ENCODE data around the gene EMC8.

DNA sequence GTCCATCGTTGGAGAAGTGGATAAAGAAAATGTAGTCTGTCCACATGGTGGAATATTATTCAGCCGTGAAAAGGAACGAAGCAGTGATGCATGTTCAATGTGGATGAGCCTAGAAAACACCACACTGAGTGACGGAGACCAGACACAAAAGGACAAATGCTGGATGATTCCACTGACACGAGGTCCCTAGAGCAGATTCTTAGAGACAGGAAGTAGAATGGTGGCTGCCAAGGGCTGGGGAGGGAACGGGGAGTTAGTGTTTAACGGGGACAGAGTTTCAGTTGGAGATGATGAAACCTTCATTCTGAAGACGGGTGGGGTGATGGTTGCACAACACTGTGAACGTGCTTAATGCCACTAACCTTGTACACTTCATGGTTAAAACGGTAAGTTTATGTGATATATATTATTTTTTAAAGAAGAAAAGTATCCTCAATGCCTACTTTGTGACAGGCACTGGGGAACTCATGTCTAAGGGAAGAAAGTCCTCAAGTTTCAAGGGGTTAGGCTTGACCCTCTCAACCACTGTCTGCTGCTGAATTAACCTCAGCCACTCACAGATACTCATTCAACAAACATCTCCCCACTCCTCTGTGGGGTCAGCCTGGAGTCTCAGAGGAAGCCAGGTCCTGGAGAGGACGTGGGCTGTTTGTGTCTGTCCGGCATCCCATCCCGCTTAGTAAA, 66.0 kb downstream of the EMC8 start:
- TF ChIP-seq POLR2A (IDR thresholded peaks at IDR 0.05): no peak
- TF ChIP-seq POLR2AphosphoS5 (IDR thresholded peaks at IDR 0.05): no peak
- TF ChIP-seq, protein P1, sequence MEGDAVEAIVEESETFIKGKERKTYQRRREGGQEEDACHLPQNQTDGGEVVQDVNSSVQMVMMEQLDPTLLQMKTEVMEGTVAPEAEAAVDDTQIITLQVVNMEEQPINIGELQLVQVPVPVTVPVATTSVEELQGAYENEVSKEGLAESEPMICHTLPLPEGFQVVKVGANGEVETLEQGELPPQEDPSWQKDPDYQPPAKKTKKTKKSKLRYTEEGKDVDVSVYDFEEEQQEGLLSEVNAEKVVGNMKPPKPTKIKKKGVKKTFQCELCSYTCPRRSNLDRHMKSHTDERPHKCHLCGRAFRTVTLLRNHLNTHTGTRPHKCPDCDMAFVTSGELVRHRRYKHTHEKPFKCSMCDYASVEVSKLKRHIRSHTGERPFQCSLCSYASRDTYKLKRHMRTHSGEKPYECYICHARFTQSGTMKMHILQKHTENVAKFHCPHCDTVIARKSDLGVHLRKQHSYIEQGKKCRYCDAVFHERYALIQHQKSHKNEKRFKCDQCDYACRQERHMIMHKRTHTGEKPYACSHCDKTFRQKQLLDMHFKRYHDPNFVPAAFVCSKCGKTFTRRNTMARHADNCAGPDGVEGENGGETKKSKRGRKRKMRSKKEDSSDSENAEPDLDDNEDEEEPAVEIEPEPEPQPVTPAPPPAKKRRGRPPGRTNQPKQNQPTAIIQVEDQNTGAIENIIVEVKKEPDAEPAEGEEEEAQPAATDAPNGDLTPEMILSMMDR (IDR thresholded peaks at IDR 0.05): no peak
